ENCODE results near the gene KLHDC9. TPM values are rescaled to one million over a fixed set of nuclear protein-coding genes. Genes with fewer than 3 reads are reported as not detected.

Gene KLHDC9
- total and polyA plus RNA-seq, 2 of the 13 experiments (the other 11 are each of a cell fraction or from before 2014, with no cell fraction given) = 2.9 TPM

- no peak for TF ChIP-seq ATF2 (CRISPR knock-in tag; IDR thresholded peaks at IDR 0.05)
- no peak for TF ChIP-seq ZNF773 (CRISPR knock-in tag; IDR thresholded peaks at IDR 0.05; ENCODE audit: borderline replicate concordance)
- no peak for TF ChIP-seq ZC3H13 (CRISPR knock-in tag; IDR thresholded peaks at IDR 0.05)
These were observed 2.4 kb downstream of the KLHDC9 start (continued) for GRCh38 chr1:161100556-161100955.

DNA sequence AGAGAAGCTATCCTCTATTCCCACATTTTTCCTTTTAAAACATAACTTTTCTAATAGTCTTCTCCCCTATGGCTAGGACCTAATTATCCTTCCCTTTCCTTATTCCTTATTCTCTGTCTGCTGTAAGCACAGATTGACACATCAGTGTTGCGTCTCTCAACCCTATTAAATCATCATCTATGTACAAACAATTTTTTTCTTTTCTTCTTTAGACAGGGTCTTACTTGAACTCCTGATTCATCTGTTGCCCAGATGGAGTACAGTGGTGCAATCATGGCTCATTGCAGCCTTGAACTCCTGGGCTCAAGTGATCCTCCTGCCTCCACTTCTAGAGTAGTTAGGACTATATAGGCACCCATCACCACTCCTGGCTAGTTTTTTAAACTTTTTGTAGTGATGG is 8.3 kb downstream of the KLHDC9 start:
- H4K20me1 ChIP-seq (ENCODE audit: insufficient read depth, low read length) = no peaks in the 10 kb centered on the region
- H3K27ac ChIP-seq (ENCODE audit: extremely low read length, insufficient read depth, low read length) = no peak overlapping the region
- no TSS peak for BruUV-seq (replicated peaks)
- intact Hi-C loops (cut with micrococcal nuclease; ENCODE audit: unreplicated experiment) = no loop called here
- 100% methylated on average over 1 of the region's 1 CpG for WGBS (ENCODE audit: low lambda C conversion rate)
- no peaks in the 10 kb centered on the region for H3K27me3 ChIP-seq (ENCODE audit: control insufficient read depth in 1 of 2, insufficient read depth in 2 of 2, low read length in 2 of 2)
- peaks cover 32% of the 10 kb centered on the region for H3K79me2 ChIP-seq (ENCODE audit: insufficient read depth, low read length)
- 0 out of 2 replicates have a peak, but pooled peaks cover 6% of the 10 kb centered on the region for H3K4me1 ChIP-seq (ENCODE audit: insufficient read depth, low read length)
- ATAC-seq (no peak), DNase-seq (ENCODE audit: low spot score) (no peak), FAIRE-seq (no peak)
- H3K36me3 ChIP-seq (replicated peaks in 1 of 2; ENCODE audit: control insufficient read depth in 1 of 2, insufficient read depth in 2 of 2, low read length in 2 of 2) = peaks cover 7 to 34% of the 10 kb centered on the region in 2 experiments; a peak in 4 of 5 replicates
- H3K4me3 ChIP-seq (replicated peaks in 1 of 3; ENCODE audit: insufficient read depth in 1 of 3, low read depth in 2 of 3, low read length in 3 of 3) = no peak overlapping the region
- H3K9me3 ChIP-seq (ENCODE audit: low read length) = no peaks in the 10 kb centered on the region
- H3K9ac ChIP-seq (ENCODE audit: insufficient read depth, low read depth, low read length) = no peak overlapping the region
- no peak overlapping the region for H3K4me2 ChIP-seq (ENCODE audit: low read depth, low read length)
- H2AFZ ChIP-seq (ENCODE audit: low read length) = no peak overlapping the region
- in situ Hi-C loops (cut with HindIII; ENCODE audit: extremely low pct_ligation_motif_present, low pct_unique_long_range_greater_than_20kb) = no loop called here
- CTCF ChIA-PET (ENCODE audit: low intra/inter-chr PET ratio, low total read pairs) = no interaction called here
- POLR2A ChIA-PET = no interaction called here
- TF ChIP-seq TP53 (CRISPR knock-in tag; conservative IDR thresholded peaks at IDR 0.05) = no peak
- TF ChIP-seq ZNF234 (CRISPR knock-in tag; conservative IDR thresholded peaks at IDR 0.05) = no peak
- no peak for TF ChIP-seq HNF1B (CRISPR knock-in tag; IDR thresholded peaks at IDR 0.05)
- no peak for TF ChIP-seq ZNF44 (CRISPR knock-in tag; IDR thresholded peaks at IDR 0.05)
- no peak for TF ChIP-seq FOXJ3 (CRISPR knock-in tag; IDR thresholded peaks at IDR 0.05; ENCODE audit: borderline replicate concordance)
- no peak for TF ChIP-seq THYN1 (CRISPR knock-in tag; IDR thresholded peaks at IDR 0.05; ENCODE audit: borderline replicate concordance, low read depth)
- TF ChIP-seq FOXA1 (IDR thresholded peaks at IDR 0.05) = no peak
- no peak for TF ChIP-seq FOXA1 (CRISPR knock-in tag; IDR thresholded peaks at IDR 0.05)
- no peak for TF ChIP-seq XBP1 (CRISPR knock-in tag; IDR thresholded peaks at IDR 0.05)
- no peak for TF ChIP-seq CCAR2 (optimal IDR thresholded peaks at IDR 0.05; ENCODE audit: low read depth, low read length)
- TF ChIP-seq, protein P1, sequence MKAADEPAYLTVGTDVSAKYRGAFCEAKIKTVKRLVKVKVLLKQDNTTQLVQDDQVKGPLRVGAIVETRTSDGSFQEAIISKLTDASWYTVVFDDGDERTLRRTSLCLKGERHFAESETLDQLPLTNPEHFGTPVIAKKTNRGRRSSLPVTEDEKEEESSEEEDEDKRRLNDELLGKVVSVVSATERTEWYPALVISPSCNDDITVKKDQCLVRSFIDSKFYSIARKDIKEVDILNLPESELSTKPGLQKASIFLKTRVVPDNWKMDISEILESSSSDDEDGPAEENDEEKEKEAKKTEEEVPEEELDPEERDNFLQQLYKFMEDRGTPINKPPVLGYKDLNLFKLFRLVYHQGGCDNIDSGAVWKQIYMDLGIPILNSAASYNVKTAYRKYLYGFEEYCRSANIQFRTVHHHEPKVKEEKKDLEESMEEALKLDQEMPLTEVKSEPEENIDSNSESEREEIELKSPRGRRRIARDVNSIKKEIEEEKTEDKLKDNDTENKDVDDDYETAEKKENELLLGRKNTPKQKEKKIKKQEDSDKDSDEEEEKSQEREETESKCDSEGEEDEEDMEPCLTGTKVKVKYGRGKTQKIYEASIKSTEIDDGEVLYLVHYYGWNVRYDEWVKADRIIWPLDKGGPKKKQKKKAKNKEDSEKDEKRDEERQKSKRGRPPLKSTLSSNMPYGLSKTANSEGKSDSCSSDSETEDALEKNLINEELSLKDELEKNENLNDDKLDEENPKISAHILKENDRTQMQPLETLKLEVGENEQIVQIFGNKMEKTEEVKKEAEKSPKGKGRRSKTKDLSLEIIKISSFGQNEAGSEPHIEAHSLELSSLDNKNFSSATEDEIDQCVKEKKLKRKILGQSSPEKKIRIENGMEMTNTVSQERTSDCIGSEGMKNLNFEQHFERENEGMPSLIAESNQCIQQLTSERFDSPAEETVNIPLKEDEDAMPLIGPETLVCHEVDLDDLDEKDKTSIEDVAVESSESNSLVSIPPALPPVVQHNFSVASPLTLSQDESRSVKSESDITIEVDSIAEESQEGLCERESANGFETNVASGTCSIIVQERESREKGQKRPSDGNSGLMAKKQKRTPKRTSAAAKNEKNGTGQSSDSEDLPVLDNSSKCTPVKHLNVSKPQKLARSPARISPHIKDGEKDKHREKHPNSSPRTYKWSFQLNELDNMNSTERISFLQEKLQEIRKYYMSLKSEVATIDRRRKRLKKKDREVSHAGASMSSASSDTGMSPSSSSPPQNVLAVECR (CRISPR knock-in tag; IDR thresholded peaks at IDR 0.05; ENCODE audit: borderline replicate concordance) = no peak
- TF ChIP-seq TMF1 (CRISPR knock-in tag; IDR thresholded peaks at IDR 0.05; ENCODE audit: low read depth) = no peak
- TF ChIP-seq ZNF207 (IDR thresholded peaks at IDR 0.05; ENCODE audit: borderline replicate concordance) = no peak
- no peak for TF ChIP-seq U2AF2 (IDR thresholded peaks at IDR 0.05; ENCODE audit: low read depth, low read length)
- TF ChIP-seq SNAI1 (CRISPR knock-in tag; IDR thresholded peaks at IDR 0.05; ENCODE audit: borderline replicate concordance) = no peak

Measured in HepG2 (cell line).